HPDE6-E6E7 (cell line): ENCODE data around the gene CARM1.
A peak's percentile ranks its signal among the peaks of the same experiment; 100 is the strongest.
"Not testable (repeated sequence)": the region's sequence is repeated elsewhere in the genome, so short reads cannot be mapped to it uniquely, and the experiment has no call there.

Experiments used
- DNase-seq: peaks from one replicate; pipeline ENCODE4 v3.0.0; 2011; ENCODE audit warnings: missing footprints; ENCODE audit errors: extremely low spot score

CARM1 gene

GRCh38 chr19:10846500-10847202 is 24.7 kb upstream of the CARM1 start:
- DNase-seq, result no peak

GRCh38 chr19:10848230-10848856 is 23.0 kb upstream of the CARM1 start, which contains the start of gene C19orf38:
Gene C19orf38 (plus strand): TSS chr19:10848415. CDS start chr19:10848509, 94 bp downstream.
- no peak for DNase-seq

GRCh38 chr19:10850631-10851030 is 20.7 kb upstream of the CARM1 start:
- DNase-seq, result no peak

GRCh38 chr19:10852098-10852800 is 19.1 kb upstream of the CARM1 start:
- no peak for DNase-seq

GRCh38 chr19:10852941-10853340 is 18.4 kb upstream of the CARM1 start:
- DNase-seq, result no peak

- no peak for DNase-seq
Measured at GRCh38 chr19:10854350-10855089, 16.8 kb upstream of the CARM1 start.

GRCh38 chr19:10855879-10856522 is 15.4 kb upstream of the CARM1 start:
- DNase-seq, result no peak

GRCh38 chr19:10856899-10857298 is 14.5 kb upstream of the CARM1 start:
- DNase-seq, result not testable (repeated sequence)

- no peak for DNase-seq
Measured at GRCh38 chr19:10858204-10858828, 13.0 kb upstream of the CARM1 start.

GRCh38 chr19:10861103-10861651 is 10.2 kb upstream of the CARM1 start:
- no peak for DNase-seq

GRCh38 chr19:10862561-10863106 is 8.7 kb upstream of the CARM1 start:
- no peak for DNase-seq

- DNase-seq, result peak; percentile 61
Measured at GRCh38 chr19:10863107-10863717, 8.1 kb upstream of the CARM1 start.

- peak; percentile 94 for DNase-seq
Measured at GRCh38 chr19:10864538-10864899, 6.8 kb upstream of the CARM1 start.

- DNase-seq, result no peak
Measured at GRCh38 chr19:10866495-10866894, 4.9 kb upstream of the CARM1 start.

GRCh38 chr19:10868872-10869547 is 2.3 kb upstream of the CARM1 start:
- DNase-seq, result no peak

GRCh38 chr19:10869872-10870311 is 1.5 kb upstream of the CARM1 start:
- DNase-seq, result not testable (repeated sequence)

- DNase-seq, result no peak
Measured at GRCh38 chr19:10870501-10870954, 825 bp upstream of the CARM1 start.

GRCh38 chr19:10871711-10872545 is 575 bp downstream of the CARM1 start:
- no peak for DNase-seq
